Measurements from ENCODE around the gene SIGLEC10. TPM values are rescaled to one million over a fixed set of nuclear protein-coding genes. Genes with fewer than 3 reads are reported as not detected.
A peak's percentile ranks its signal among the peaks of the same experiment; 100 is the strongest.

The SIGLEC10 gene
- total and polyA plus RNA-seq, 3 experiments from 2014 or later = 1.1 to 2.9 (median 2.4) TPM

DNA sequence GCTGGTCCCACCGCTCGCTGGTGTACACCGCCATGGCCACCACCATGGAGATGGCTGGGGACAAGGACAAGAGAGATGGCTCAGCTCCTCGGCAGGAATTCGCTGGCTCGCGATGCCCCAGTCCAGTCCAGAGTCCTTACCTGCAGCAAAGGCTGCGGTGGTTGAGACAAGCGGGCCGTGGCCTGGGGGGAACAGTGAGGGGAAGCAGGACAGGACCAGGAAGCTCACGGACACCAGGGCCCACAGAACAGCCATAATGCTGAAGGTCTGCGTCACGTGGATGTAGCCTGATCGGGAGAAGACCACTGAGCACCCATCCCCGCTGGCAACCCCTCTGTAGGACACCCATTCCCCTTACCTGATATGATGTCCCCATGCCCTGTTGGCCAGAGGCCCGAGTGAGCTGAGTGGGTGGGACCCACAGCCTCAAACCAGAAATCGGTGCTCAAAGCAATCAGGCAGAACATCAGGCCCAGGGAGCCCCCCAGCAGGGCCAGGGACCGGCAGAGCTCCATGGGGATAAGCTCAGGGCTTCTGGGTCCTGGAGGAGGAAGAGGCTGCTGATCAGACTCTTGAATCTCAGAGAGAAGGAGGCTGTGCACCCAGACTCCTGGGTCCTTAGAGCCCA is 45.3 kb downstream of the SIGLEC10 start:
- Mint-ChIP-seq H3K4me1 (peaks cover 72 to 96% (median 84%) of the 10 kb centered on the region in 3 donors), H3K27me3 (peaks cover 0 to 4% of the 10 kb centered on the region in 2 donors), H3K9me3 (no peaks in the 10 kb centered on the region), H3K27ac (peak overlapping the region; percentile 90 to 100 (median 98)), H3K36me3 (peaks cover 0 to 16% (median 3%) of the 10 kb centered on the region in 3 donors), H3K4me3 (peak overlapping the region; percentile 83 to 99 (median 95))
- CTCF ChIA-PET = interaction anchor here (0.9 to 1.9 kb wide), 7 partner anchors 10 to 67 kb away, joined by 3 to 6 read pairs (median 4); partner anchors contain the start of gene VSIG10L
- Histone ChIP-seq H3K27me3 (ENCODE audit: insufficient read depth, low read length, poor library complexity, severe bottlenecking) (no peaks in the 10 kb centered on the region), H3K36me3 (ENCODE audit: insufficient read depth, low read length) (no peaks in the 10 kb centered on the region), H3K4me3 (ENCODE audit: low read length) (peak overlapping the region; percentile 54), H3K4me1 (ENCODE audit: insufficient read depth, low read length) (peaks cover 63% of the 10 kb centered on the region), H3K9me3 (ENCODE audit: low read length) (no peaks in the 10 kb centered on the region), H3K27ac (ENCODE audit: low read depth, low read length) (peak overlapping the region; percentile 76)
- DNase-seq = no peak
- POLR2A ChIA-PET = interaction anchor here (1.3 to 2.3 kb wide), 3 partner anchors 22 to 70 kb away, joined by 5 to 17 read pairs (median 5); no protein-coding TSS in a partner anchor

DNA sequence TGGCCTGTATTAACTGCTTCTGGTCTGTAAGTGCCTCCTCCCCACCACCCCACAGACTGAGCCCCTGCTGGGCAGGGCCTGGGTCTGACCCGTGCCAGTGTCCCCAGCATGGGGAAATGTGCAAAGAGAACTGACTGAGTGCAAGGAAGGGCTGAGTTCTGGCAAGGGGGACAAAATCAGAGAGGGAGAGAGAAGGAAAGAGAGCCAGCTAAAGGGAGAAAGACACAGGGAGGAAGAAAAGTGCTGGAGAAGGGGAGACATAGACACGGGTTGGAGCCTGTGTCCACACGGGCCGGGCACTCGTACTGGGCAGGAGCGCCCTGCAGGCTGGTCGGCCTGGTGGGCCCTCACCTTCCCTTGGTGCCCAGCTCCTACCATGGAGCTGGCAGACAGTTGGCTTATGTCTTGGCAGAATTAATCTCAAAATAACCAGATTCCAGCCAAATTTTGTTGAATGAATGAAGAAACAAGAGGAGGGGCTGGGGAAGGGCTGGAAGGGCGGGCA is 46.2 kb downstream of the SIGLEC10 start:
- Mint-ChIP-seq H3K9me3 (no peaks in the 10 kb centered on the region), H3K27me3 (peaks cover 0 to 5% of the 10 kb centered on the region in 2 donors), H3K36me3 (peaks cover 0 to 22% (median 3%) of the 10 kb centered on the region in 3 donors), H3K27ac (peak overlapping the region; percentile 90 to 100 (median 98)), H3K4me1 (peaks cover 71 to 97% (median 79%) of the 10 kb centered on the region in 3 donors), H3K4me3 (peak overlapping the region; percentile 83 to 99 (median 95))
- CTCF ChIA-PET = interaction anchor here (1.5 kb wide), 1 partner anchor 29 kb away, joined by 5 read pairs; the partner anchor contains the start of gene VSIG10L
- Histone ChIP-seq H3K9me3 (ENCODE audit: low read length) (no peaks in the 10 kb centered on the region), H3K27me3 (ENCODE audit: insufficient read depth, low read length, poor library complexity, severe bottlenecking) (no peaks in the 10 kb centered on the region), H3K4me3 (ENCODE audit: low read length) (peak overlapping the region; percentile 54), H3K36me3 (ENCODE audit: insufficient read depth, low read length) (no peaks in the 10 kb centered on the region), H3K4me1 (ENCODE audit: insufficient read depth, low read length) (peaks cover 61% of the 10 kb centered on the region), H3K27ac (ENCODE audit: low read depth, low read length) (peak overlapping the region; percentile 76)
- POLR2A ChIA-PET = interaction anchor here (2.3 kb wide), 1 partner anchor 23 kb away, joined by 17 read pairs; no protein-coding TSS in a partner anchor
- DNase-seq = no peak

DNA sequence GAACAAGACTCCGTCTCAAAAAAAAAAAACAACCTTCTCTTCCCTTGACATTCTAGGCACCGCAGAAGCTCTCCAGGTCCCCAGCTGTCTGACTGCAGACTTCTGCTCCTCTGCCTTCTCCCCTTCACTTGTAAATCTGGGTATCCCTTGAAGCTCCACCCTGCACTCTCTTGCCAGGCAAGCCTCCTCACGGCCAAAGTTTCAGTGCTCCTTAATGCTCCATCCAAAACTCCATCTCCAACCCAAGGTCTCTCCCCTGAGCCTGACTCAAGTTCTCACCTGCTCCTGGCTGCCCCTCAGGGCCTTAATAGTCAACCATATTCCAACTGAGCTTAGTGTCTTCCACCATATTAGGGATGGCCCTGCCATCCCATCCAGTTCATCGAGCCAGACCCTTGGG is 47.2 kb downstream of the SIGLEC10 start:
- peak overlapping the region; percentile 76 for H3K27ac ChIP-seq (ENCODE audit: low read depth, low read length)
- peaks cover 57% of the 10 kb centered on the region for H3K4me1 ChIP-seq (ENCODE audit: insufficient read depth, low read length)
- POLR2A ChIA-PET = interaction anchor here (1.3 kb wide), 2 partner anchors 10 to 25 kb away, joined by 3 to 8 read pairs; no protein-coding TSS in a partner anchor
- H3K4me3 ChIP-seq (ENCODE audit: low read length) = peak overlapping the region; percentile 54
- H3K27ac Mint-ChIP-seq = peak overlapping the region; percentile 90 to 100 (median 98)
- no peaks in the 10 kb centered on the region for H3K9me3 ChIP-seq (ENCODE audit: low read length)
- peaks cover 0 to 25% (median 3%) of the 10 kb centered on the region in 3 donors for H3K36me3 Mint-ChIP-seq
- H3K4me1 Mint-ChIP-seq = peaks cover 67 to 94% (median 77%) of the 10 kb centered on the region in 3 donors
- H3K4me3 Mint-ChIP-seq = peak overlapping the region; percentile 83 to 99 (median 95)
- H3K27me3 ChIP-seq (ENCODE audit: insufficient read depth, low read length, poor library complexity, severe bottlenecking) = no peaks in the 10 kb centered on the region
- CTCF ChIA-PET = no interaction called here
- no peaks in the 10 kb centered on the region for H3K9me3 Mint-ChIP-seq
- H3K27me3 Mint-ChIP-seq = peaks cover 0 to 7% of the 10 kb centered on the region in 2 donors
- no peaks in the 10 kb centered on the region for H3K36me3 ChIP-seq (ENCODE audit: insufficient read depth, low read length)
- DNase-seq = no peak

DNA sequence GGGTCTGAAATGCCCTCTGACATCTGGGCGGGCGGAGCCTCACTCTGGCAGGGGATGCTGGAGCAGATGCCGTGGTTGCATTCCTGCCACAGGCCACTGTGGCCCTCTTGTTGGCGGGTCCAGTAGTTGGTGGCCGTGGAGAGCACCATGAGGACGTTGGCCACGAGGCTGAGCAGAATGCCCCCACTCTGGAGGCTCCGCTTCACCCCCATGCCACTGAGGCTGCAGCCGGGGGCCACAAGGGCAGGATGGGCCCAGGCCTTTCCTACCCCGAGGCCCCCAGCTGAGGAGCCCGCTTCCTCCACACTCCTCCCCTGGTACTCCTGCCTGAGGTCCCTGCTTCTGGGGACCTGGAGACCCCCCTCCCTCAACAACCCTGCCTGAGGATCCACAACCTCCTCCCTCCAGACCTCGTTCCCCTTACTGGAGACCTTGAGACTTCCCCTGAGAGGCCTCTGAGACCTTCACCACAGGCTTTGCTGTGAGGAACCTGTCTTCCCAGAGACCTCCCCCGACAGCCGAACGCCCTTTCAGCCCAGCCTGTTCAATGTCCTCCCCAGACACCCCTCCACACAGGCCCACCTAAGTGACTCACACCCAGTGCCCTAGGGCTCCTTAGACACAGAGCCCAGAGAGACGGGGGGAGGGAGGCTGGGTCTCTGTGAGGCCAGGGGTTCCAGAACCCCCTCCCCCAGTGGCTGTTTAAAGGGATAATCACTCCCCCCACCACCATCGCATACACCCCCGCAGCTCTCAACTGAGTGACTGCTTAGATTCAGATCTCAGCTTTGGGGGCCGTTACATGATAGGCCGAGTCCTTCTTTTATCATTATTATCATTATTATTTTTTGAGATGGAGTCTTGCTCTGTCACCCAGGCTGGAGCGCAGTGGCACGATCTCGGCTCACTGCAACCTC is 48.8 kb downstream of the SIGLEC10 start, which contains the start of gene CLDND2:
Gene CLDND2, minus strand, starts transcription at position 638 of the 917 bp plus-strand sequence. Its CDS starts 426 bp downstream, at position 212.
- peak within 1 kb of the TSS; percentile 93 to 100 (median 99) for H3K27ac Mint-ChIP-seq
- H3K4me1 ChIP-seq (ENCODE audit: insufficient read depth, low read length) = peaks cover 51% of the 10 kb centered on the region
- peak; percentile 30 to 78 (median 45) for DNase-seq
- POLR2A ChIA-PET = interaction anchor here (0.6 to 2.0 kb wide), 4 partner anchors 9 to 29 kb away, joined by 4 to 18 read pairs (median 6); no protein-coding TSS in a partner anchor
- H3K27ac ChIP-seq (ENCODE audit: low read depth, low read length) = peak within 1 kb of the TSS; percentile 94
- peaks cover 0 to 8% of the 10 kb centered on the region in 2 donors for H3K27me3 Mint-ChIP-seq
- peaks cover 64 to 92% (median 74%) of the 10 kb centered on the region in 3 donors for H3K4me1 Mint-ChIP-seq
- peaks cover 0 to 25% (median 3%) of the 10 kb centered on the region in 3 donors for H3K36me3 Mint-ChIP-seq
- no peaks in the 10 kb centered on the region for H3K9me3 Mint-ChIP-seq
- H3K4me3 Mint-ChIP-seq = peak within 1 kb of the TSS; percentile 89 to 99 (median 95)
- no peaks in the 10 kb centered on the region for H3K36me3 ChIP-seq (ENCODE audit: insufficient read depth, low read length)
- H3K27me3 ChIP-seq (ENCODE audit: insufficient read depth, low read length, poor library complexity, severe bottlenecking) = no peaks in the 10 kb centered on the region
- no peaks in the 10 kb centered on the region for H3K9me3 ChIP-seq (ENCODE audit: low read length)
- CTCF ChIA-PET = interaction anchor here (0.9 to 1.9 kb wide), 8 partner anchors 9 to 49 kb away, joined by 3 to 7 read pairs (median 3); partner anchors contain the start of gene SIGLEC10
- H3K4me3 ChIP-seq (ENCODE audit: low read length) = peak within 1 kb of the TSS; percentile 99

DNA sequence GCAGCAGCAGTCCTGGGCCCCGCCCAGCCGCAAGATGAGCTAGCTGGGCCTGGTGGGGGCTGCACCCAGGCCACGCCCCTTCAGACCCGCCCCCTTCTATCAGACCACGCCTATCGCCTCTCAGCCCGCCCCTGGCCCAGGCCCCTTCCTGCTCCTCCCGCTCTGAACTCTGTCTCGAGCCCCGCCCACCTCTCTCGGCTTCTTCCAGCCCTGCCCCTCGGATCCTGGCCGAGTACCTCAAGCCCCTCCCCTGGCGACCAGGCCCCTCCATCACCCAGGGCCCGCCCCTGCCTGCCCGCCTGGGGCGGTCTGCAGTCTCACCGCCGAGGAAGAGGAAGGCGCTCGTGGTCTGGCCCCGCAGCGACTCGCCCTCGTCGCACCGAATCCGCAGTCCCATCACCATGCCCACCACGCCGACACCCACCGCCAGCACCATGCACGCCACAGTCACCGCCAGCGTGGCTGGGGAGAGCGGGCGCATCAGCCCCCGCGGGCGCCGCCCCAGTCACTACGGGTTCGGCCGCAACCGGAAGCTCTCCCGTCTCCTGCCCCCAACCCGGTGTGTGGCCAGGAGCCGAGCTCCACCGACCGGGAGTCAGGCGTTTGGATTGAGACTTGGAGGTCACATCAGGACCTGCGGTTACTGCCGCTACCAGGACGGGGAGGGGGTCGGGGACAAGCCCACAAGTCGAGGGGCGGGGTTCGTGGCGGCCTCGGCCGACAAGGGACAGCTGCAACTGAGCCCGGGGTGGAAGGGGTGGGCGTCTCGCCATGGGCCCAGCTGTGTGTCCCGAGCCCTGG is 49.7 kb downstream of the SIGLEC10 start:
- Histone ChIP-seq H3K9me3 (ENCODE audit: low read length) (no peaks in the 10 kb centered on the region), H3K27me3 (ENCODE audit: insufficient read depth, low read length, poor library complexity, severe bottlenecking) (no peaks in the 10 kb centered on the region), H3K36me3 (ENCODE audit: insufficient read depth, low read length) (no peaks in the 10 kb centered on the region), H3K4me1 (ENCODE audit: insufficient read depth, low read length) (peaks cover 47% of the 10 kb centered on the region), H3K4me3 (ENCODE audit: low read length) (peak overlapping the region; percentile 99), H3K27ac (ENCODE audit: low read depth, low read length) (peak overlapping the region; percentile 94)
- DNase-seq = peak; percentile 91 to 95 (median 93)
- POLR2A ChIA-PET = interaction anchor here (0.6 to 2.0 kb wide), 4 partner anchors 10 to 28 kb away, joined by 4 to 18 read pairs (median 6); no protein-coding TSS in a partner anchor
- peaks cover 0 to 10% of the 10 kb centered on the region in 2 donors for H3K27me3 Mint-ChIP-seq
- H3K4me3 Mint-ChIP-seq = peak overlapping the region; percentile 89 to 99 (median 95)
- H3K27ac Mint-ChIP-seq = peak overlapping the region; percentile 93 to 100 (median 99)
- H3K4me1 Mint-ChIP-seq = peaks cover 63 to 92% (median 74%) of the 10 kb centered on the region in 3 donors
- H3K9me3 Mint-ChIP-seq = no peaks in the 10 kb centered on the region
- peaks cover 0 to 25% (median 3%) of the 10 kb centered on the region in 3 donors for H3K36me3 Mint-ChIP-seq
- CTCF ChIA-PET = interaction anchor here (0.7 to 1.9 kb wide), 7 partner anchors 9 to 33 kb away, joined by 3 to 7 read pairs (median 4); no protein-coding TSS in a partner anchor

DNA sequence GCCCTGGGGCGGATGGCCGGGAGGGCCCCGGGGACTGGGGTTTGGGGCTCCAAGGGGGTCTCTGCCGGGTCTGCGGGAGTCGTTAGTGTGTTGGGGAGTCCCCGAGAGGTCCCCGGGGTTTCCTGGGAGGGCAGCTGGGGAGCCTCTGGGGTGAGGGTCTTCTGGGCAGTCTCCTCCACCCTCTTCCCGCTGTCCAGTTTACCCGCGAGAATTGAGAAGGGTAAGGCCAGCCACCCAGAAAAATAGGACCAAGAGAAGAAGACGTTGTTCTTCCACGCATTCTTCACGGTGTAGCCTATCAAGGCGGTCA is 50.2 kb downstream of the SIGLEC10 start:
- Mint-ChIP-seq H3K4me3 (peak overlapping the region; percentile 89 to 99 (median 95)), H3K27me3 (peaks cover 0 to 10% of the 10 kb centered on the region in 2 donors), H3K4me1 (peaks cover 64 to 92% (median 74%) of the 10 kb centered on the region in 3 donors), H3K27ac (peak overlapping the region; percentile 93 to 100 (median 99)), H3K9me3 (no peaks in the 10 kb centered on the region), H3K36me3 (peaks cover 0 to 25% (median 3%) of the 10 kb centered on the region in 3 donors)
- H3K4me3 ChIP-seq (ENCODE audit: low read length) = peak overlapping the region; percentile 99
- peaks cover 44% of the 10 kb centered on the region for H3K4me1 ChIP-seq (ENCODE audit: insufficient read depth, low read length)
- ChIA-PET CTCF (interaction anchor here (0.7 to 1.5 kb wide), 4 partner anchors 8 to 34 kb away, joined by 3 to 4 read pairs (median 4); no protein-coding TSS in a partner anchor), POLR2A (interaction anchor here (0.5 to 2.0 kb wide), 3 partner anchors 11 to 28 kb away, joined by 3 to 18 read pairs (median 4); no protein-coding TSS in a partner anchor)
- DNase-seq = peak in 1 of 5 donors; percentile 64
- H3K9me3 ChIP-seq (ENCODE audit: low read length) = no peaks in the 10 kb centered on the region
- H3K27ac ChIP-seq (ENCODE audit: low read depth, low read length) = peak overlapping the region; percentile 94
- no peaks in the 10 kb centered on the region for H3K36me3 ChIP-seq (ENCODE audit: insufficient read depth, low read length)
- H3K27me3 ChIP-seq (ENCODE audit: insufficient read depth, low read length, poor library complexity, severe bottlenecking) = no peaks in the 10 kb centered on the region

Data from CD8-positive, alpha-beta memory T cell (primary cell).